ENCODE data around the gene MRO.

DNA sequence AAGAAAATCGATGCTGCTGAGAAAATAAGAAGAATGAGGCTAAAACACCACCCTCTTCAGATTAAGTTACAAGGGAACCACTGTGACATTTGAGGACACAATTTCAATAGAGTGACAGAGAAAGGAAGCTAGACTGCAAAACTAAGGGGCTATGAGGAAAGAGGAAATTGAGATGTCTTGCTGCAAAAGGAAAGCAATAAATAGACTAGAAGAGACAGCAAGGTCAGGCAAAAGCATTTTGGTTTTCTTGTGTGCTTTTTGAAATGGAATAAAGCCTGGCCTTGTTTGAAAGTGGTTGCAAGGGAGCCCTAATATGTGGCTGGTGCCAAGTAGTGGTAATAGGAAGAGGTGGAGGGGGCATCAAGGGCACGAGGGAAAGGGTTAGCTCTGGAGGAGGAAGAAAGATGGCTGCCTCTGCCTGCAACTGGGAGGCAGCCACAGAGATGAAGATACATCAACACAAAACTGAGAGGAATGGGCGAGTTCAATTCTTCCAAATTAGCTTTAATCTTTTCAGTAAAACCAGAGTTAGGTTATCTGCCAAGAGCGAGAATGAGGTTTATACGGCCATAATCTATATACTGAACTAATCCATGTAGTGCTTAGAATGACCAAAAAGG is 1.2 kb upstream of the MRO start:
- TF ChIP-seq, protein P1, sequence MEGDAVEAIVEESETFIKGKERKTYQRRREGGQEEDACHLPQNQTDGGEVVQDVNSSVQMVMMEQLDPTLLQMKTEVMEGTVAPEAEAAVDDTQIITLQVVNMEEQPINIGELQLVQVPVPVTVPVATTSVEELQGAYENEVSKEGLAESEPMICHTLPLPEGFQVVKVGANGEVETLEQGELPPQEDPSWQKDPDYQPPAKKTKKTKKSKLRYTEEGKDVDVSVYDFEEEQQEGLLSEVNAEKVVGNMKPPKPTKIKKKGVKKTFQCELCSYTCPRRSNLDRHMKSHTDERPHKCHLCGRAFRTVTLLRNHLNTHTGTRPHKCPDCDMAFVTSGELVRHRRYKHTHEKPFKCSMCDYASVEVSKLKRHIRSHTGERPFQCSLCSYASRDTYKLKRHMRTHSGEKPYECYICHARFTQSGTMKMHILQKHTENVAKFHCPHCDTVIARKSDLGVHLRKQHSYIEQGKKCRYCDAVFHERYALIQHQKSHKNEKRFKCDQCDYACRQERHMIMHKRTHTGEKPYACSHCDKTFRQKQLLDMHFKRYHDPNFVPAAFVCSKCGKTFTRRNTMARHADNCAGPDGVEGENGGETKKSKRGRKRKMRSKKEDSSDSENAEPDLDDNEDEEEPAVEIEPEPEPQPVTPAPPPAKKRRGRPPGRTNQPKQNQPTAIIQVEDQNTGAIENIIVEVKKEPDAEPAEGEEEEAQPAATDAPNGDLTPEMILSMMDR (IDR thresholded peaks at IDR 0.05) = no peak
- TF ChIP-seq POLR2A (IDR thresholded peaks at IDR 0.05) = no peak

Measured in right lobe of liver (tissue), 4 donors.